HG03066 (cell line): ENCODE measurements around the gene LIN37.

Experiments used
- ATAC-seq: cut with Tn5 transposase; IDR thresholded peaks from one replicate; pipeline ENCODE4 v1.9.1; 2021; ENCODE audit warnings: low read depth; ENCODE audit not compliant: unreplicated experiment

The LIN37 gene

DNA sequence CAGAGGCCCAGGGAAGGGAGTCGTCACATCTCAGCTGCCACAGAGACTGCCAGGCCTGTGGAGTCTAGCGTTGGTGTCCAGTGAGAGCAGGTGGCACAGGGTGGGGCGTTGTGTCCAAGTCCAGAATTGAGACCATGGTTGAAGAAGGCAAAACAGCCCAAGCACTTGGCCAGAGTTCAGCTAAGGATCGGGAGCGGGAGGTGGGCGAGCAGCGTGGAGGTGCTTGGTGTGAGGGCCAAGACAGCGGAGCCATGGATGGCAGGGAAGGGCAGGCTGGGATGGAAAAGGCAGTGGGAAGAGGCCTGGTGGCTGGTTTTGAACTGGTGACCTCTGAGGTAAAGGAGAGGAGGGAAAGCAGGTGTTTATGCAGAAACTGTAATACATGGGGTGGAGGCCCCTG lies 14.1 kb upstream of the LIN37 start:
- no peak for ATAC-seq

DNA sequence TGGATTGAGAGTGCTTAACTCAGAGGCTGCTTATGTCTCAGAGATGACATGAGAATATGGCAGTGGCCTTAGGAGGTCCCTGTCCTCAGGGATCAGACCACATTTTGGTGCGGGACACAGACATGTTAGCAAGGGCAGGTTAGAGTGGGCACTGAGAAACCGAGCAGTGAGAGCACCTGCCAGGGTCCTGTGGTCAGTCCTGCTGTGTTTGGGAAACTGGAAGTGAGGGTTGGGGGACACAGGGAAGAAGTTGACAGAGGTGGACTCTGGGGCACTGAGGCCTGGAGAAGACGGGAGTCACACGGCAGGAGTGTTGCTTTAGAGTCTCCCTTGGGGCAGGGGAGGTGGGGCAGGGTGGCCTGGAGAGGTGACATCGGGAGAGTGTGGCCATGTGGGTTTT lies 13.5 kb upstream of the LIN37 start:
- no peak for ATAC-seq

DNA sequence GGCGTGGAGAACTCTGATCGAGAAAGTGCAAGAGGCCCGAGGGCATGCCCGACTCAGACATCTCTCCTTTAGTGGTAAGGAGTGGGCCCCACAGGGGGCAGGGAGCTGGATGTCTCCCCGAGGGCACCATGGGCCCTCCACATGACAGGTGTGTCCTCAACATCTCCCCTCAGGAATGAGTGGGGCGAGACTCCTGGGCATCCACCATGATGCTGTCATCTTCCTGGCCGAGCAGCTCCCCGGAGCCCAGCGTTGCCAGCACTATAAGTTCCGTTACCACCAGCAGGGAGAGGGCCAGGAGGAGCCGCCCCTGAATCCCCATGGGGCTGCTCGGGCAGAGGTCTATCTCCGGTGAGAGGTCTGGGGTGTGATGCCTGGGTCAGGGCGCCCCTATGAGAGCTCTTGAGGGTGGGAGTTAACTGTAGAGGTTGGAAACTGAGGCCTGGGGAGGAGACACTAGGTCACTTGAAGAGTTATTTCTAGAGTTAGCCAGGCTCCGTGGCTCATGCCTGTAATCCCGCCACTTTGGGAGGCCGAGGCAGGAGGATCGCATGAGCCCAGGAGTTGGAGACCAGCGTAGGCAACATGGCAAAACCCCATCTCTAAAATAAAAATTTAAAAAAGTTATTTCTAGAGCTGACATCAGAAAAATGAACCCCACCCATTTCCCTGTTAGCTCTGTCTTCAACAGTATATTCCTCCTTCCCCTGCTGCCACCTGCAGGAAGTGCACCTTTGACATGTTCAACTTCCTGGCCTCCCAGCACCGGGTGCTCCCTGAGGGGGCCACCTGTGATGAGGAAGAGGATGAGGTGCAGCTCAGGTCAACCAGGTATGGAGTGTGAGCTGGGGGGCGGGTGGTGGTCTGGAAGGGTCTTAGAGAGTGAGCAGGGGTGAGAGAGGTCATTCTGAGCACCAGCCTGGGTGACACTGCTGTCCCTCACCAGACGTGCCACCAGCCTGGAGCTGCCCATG lies 11.2 kb upstream of the LIN37 start:
- no peak for ATAC-seq

DNA sequence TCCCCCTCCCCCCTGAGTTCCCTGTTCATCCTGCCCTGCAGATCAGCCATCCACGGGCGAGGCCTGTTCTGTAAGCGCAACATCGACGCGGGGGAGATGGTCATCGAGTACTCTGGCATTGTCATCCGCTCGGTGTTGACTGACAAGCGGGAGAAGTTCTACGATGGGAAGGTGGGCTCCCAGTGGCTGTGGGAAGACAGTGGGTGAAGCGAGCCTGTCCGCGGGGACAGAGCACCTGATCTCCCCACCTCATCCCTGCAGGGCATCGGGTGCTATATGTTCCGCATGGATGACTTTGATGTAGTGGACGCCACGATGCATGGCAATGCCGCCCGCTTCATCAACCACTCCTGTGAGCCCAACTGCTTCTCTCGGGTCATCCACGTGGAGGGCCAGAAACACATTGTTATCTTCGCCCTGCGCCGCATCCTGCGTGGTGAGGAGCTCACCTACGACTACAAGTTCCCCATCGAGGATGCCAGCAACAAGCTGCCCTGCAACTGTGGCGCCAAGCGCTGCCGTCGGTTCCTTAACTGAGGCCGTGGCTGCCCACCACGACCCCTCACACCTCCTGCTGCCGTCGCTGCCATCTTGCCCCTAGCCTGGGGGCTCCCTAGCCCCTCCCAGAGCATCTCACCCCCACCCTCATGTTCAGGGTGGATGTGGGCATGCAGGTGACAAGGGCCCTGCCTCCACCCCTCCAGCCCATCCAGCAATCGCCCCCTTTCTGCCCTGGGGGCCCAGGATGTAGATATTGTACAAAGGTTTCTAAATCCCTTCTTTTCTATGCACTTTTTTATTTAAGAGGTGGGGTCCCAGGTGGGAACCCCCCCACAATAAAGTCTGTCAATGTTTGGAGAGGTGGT lies 10.1 kb upstream of the LIN37 start:
- ATAC-seq: no peak

DNA sequence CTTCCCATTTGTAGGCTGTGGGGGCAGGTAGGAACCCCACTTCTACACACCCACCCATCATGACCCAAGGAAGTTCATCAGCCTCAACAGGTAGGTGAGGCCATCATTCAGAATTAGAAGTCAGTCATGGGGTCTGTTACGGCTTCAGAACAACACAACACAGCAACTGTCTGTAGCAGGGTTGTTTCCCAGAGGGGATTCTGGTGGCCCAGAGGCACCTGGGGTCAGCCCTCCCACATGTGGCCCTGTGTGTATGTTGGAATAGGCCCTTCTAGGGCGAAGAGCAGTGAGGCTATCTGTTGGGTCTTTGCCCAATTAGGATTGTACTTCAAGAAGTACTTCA lies 9.5 kb upstream of the LIN37 start:
- ATAC-seq: no peak

DNA sequence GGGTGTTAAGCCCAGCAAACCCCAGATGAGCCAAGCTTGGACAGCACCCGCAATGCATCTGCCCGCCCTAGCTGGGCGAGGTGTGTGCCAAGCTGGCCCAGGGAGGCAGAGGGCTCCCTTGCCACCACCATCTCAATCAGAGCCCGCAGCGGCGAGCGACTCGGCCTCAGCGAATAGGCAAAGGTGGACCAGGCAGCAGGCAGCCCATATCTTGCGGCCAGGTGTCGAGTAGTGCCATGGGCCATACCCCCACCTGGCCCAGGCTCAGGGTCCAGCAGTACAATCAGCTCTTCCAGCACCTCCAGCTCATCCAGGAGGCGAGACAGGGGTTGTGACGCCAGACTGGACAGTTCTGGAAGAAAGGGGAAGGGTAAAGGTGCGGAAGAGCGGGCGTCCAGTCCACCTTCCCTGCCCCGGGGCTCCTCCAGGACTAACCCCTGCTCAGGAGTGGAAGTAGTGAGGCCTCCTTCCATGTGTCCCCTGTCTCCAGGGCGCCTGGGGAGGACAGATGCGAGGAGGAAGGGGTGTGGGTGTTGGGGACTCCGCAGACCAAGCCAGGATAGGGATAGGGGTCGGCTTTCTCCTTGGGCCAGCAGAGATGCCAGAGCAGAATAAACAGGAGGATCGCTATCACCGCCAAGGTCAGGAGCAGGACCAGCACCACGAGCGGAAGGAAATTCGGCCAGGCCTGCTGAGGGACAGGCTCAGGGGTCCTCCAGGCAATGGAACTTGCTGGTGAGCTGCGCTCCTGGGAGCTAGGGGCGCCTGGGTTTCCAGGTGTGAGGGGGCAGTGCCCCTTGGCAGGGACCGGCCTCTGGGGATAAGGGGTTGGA lies 8.9 kb upstream of the LIN37 start:
- no peak for ATAC-seq

DNA sequence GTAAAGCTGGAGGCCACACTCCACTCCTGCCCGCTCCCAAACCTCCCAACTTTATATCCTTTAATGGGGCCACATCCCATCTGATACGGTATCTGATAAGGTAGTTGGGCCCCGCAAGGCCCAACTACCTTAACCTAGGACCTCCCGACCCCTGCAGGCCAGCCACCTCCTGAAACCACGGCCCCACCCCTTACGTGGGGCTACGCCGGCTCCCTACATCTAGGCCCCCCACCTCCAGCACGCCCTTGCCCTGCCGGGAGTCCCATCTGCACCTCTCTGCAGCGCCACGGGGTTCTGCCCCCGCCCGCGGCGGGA lies 8.3 kb upstream of the LIN37 start:
- ATAC-seq: no peak

DNA sequence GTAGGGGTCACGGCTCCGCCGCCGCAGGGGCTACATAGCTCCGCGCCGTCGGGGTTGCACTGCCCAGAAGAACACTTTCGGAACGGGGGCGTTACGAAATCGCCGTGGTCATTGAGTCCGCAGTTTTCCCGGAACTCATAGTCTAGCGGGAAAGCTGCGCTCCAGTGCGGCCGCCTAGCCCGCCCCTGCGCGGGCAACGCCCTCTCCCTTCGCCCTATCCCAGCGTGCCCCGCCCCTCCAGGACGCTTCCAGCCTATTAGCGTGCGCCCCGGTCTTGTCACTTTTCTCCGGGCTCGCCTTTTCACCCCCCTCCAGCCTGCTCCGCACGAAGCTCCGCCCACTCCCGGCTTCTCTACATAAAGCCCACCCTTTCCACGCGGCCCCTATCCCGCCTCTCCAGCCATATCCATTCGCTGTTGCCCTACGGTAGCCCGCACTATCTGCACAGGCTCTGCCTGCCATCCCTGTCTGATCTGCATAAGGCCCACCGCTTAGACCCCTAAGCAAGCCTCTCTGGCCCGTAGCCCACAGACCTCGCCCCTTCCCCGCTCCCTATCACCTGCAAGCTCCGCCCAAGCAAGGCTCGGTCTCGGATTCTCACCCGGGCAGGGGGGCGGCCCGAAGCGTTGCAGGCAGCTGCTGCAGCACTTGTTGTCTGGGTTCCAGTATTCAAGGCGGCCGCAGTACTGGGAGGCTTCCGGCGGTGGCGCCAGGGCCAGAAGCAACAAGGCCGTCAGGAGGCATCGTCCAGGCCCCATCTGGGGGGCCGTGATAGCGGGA lies 7.8 kb upstream of the LIN37 start:
- peak; percentile 56 for ATAC-seq

DNA sequence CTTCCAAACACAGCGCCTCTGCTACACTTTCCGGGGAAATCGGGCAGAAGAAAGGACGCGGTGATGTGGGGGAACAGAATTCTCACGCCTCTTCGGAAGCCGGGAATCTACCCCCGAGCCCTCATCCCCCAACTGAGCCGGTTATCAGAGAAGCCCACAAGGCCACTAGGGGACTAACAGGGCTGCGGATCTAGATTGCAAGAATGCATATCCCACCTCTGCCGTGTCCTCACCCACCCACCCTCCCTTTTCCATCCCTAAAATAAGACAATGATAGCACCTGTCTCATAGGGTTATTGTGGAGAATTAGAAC lies 7.2 kb upstream of the LIN37 start:
- no peak for ATAC-seq

DNA sequence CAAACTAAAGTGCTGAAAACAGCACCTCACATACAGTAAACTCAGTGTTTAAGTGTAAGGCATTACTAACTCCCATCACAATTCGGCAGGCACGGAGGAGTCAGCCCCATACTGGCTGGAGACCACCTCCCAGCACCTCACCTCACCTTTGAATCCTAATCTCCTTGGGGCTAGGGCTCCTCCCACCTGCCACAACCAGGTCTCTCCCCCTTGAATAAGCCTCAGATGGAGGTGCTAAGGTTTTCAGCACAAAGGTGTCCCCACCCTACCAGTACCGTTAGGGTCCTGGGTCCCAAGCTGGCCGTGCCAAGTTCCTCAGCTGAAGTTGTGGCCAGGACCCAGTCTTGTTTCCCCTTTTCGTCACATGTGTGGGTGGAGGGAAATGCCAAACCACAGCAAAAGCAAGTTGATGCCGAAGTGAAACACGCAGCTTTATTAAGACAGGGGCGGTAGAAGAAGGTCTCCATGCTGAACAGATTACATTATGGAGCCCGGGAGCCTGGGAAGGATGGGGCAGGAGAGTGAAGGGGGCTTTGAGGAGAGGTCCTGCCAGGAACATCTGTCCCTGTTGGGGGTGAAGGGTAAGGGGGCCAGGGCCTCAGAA lies 6.2 kb upstream of the LIN37 start, which contains the start of gene IGFLR1:
TSS of gene IGFLR1 (minus strand) at position 332 of the 604 bp plus-strand sequence. CDS start 1,272 bp downstream, outside the sequence.
- ATAC-seq: no peak

DNA sequence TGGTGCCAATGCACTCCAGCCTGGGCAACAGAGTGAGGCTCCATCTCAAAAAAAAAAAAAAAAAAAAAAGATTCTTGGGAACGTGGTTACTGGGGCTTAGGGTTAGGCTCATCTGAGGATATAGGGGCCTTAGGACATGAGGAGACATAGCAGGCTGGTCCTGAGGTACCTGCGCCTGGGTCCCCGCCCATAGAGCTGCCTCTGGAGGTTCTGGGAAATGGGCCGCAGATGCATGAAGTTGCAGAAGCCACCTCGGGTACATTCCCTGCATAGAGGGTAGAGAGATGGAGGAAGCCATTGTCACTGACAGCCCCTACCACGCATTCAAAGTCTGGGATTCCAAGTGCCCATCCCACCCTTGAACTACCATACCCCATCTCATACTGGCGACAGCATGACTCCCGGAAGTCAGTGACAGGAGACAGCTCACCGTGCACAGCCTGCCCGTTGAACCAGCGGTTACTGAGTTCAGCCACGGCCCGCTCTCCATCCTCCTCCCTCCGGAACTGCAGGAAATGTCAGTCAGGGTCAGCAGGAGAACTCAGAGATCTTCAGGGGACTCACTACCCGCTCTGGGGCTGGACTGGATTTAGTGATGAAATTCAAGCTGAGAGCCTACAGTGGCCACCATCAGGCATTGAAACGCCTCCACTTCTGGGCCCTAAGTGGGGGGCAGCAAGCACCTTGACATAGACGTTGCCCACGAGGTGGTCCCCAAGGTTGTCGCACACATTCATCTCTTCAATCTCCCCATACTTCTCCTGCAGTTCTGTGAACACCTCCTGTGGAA lies 4.5 kb upstream of the LIN37 start:
- no peak for ATAC-seq

DNA sequence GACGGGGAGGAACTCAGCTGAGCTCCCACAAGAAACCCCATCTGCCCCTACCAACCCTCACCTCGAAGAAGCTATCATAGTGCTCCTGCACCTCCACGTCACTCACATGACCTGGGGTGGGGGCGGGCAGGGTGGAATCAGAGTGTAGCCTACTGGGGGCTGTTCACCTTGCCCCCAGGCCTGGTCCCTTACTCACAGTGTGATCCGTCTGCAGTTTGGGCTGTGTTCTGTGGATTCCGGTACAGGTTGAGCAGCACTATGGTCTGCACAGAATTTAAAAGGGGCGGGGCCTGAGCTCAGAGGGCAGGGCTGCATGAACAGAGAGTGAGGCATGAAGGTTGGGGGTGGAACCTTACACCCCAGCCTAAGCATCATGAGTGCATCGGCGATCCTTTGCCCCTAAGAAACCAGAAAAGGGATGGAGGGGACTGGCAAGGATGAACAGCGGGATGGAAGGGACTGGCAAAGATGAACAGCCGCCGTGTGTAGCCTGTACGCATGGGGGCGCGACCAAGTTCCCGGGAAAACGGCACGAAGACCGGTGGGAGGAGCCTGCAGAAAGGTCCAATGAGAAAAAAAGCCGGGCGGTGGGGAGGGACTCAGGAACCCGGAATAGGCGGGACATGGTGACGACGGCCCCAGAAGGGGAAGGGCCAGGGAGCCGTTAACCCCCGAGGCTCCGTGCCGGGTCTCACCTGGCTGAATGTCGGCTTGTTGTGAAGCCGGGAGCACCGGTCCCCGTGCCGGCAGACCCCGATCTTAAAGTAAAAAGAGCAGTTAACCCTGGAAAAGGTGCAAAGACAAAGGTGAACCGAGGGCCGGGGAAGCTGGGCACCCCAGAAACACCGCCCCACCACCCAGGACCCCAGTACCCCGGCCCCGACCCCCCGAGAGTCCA lies 3.7 kb upstream of the LIN37 start:
- ATAC-seq: no peak

DNA sequence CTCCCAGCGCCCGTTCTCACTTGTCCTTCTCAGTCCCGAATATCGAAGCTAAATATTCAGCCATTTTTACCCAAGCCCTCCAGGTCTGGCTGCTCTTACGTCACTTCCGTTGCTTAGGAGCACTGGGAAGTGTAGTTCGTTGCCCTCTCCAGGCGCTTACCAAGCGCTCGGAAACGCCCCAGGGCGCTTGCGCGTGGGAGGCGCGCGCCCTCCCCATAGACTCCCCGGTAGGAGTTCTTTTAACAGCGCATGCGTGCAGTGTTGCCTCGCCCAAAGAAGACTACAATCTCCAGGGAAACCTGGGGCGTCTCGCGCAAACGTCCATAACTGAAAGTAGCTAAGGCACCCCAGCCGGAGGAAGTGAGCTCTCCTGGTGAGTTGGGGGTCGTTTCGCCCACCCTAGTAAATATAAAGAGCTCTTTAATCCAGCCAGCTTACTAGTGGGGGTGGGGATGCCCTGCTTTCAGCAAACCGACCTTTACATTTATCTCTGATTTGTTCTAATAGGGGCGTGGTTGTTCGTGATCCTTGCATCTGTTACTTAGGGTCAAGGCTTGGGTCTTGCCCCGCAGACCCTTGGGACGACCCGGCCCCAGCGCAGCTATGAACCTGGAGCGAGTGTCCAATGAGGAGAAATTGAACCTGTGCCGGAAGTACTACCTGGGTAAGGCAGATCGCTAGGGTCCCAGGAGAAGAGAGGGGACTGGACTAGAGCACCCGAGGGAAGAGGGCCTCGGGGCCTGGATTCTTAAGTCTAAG lies 2.9 kb upstream of the LIN37 start, which contains the start of the genes PSENEN and U2AF1L4:
TSS of gene PSENEN (plus strand) at position 324 of the 759 bp plus-strand sequence. CDS start at position 604, 280 bp downstream.
TSS of gene U2AF1L4 (minus strand) at position 91 of the 759 bp plus-strand sequence. CDS start at position 64, 27 bp downstream.
- peak; percentile 34 for ATAC-seq

DNA sequence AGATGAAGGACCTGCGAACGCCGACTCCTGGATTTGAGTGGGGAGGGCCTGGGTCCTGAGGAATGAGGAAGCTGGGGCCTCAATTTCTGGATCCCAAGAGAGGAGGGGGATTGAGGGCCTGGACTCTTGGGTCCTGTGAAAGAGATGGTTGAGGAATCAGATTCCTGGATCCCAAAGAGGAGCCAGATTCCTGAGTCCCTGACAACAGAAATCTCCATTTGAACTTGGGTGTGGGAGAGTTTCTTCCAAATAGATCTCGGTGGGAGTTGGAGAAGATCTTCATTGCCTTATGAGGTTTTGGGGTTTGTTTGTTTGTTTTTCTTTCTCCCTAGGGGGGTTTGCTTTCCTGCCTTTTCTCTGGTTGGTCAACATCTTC lies 2.3 kb upstream of the LIN37 start:
- ATAC-seq: no peak

DNA sequence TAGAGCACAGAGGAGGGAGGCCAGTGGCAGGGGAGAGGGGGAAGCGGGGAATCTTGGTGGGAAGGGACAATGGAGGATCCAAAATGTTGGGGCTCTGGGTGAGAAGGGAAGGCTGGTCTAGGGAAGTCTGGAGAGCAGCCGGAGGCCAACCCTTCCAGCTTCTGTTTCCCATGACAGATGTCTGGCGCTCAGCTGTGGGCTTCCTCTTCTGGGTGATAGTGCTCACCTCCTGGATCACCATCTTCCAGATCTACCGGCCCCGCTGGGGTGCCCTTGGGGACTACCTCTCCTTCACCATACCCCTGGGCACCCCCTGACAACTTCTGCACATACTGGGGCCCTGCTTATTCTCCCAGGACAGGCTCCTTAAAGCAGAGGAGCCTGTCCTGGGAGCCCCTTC lies 1.8 kb upstream of the LIN37 start:
- ATAC-seq: no peak

DNA sequence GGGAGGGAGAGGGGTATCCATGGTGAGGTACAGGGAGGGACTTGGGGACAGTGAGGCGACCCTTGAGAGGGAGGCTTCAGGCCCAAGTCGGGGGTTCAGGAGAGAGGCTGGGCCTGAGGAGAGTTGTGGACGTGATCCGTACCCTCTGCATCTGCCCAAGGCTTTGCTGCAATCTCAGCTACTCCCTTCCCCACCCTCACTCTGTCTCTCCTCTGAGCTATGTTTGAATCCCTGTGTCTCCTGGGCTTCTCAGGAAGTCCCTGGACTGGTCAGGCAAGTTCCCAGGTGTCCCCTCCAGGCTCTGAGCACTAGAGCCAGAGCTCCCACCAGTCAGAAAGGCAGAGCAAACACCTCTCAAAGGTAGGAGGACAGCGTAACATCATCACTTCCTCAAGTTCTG lies 1.8 kb downstream of the LIN37 start:
- no peak for ATAC-seq
